PFSK-1 (cell line): Measurements from ENCODE around the gene FAM163B.

ENCODE experiments used
- POLR2AphosphoS5 ChIP-seq: IDR thresholded peaks from 2 replicates; pipeline ENCODE4 v1.6.1; 2012; ENCODE audit warnings: low read depth, mild to moderate bottlenecking, control low read depth, low read length, moderate library complexity
- SIN3A ChIP-seq: IDR thresholded peaks from 2 replicates; pipeline ENCODE4 v1.6.1; 2012; ENCODE audit warnings: mild to moderate bottlenecking, low read length, moderate library complexity, borderline replicate concordance; ENCODE audit not compliant: insufficient read depth
- TF ChIP-seq, protein P1 (sequence below), 2 experiments: IDR thresholded peaks; 2 replicates each; pipeline versions ENCODE4 v1.6.1 to v1.8.0; 2011 to 2012; ENCODE audit warnings: low read depth in 2 of 2, low read length in 2 of 2, control low read depth in 1 of 2, inconsistent platforms in 1 of 2, mild to moderate bottlenecking in 1 of 2, moderate library complexity in 1 of 2; ENCODE audit not compliant: insufficient read depth in 1 of 2

DNA sequence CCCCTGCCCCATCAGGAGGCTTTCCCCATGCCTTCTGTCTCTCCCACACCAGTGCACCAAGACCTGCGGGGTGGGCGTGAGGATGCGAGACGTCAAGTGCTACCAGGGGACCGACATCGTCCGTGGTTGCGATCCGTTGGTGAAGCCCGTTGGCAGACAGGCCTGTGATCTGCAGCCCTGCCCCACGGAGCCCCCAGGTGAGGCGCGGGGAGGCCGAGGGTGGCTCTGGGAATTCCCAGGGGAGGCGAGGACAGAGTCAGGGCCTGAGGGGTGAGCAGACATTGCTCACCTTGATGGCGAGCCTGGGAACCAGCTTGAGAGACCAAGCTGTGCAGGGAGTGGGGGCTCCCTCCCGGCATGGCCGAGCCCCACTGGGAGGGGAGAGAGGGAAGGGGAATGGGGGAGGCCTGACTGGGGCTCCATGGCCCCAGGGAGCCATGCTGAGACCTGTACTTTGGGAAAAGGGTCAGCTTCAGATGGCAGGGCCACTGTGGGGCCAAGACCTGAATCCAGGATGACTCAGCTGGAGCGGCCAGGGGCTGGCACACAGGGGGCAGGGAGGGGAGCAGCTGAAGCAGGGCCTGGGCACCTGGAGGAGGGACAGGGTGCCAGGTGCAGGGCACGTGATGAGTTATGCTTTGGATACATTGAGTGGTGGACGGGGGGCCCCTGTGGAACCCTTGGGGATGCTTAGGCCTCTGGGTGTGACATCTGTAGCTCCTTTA, 35.2 kb downstream of the FAM163B start:
- TF ChIP-seq, protein P1, sequence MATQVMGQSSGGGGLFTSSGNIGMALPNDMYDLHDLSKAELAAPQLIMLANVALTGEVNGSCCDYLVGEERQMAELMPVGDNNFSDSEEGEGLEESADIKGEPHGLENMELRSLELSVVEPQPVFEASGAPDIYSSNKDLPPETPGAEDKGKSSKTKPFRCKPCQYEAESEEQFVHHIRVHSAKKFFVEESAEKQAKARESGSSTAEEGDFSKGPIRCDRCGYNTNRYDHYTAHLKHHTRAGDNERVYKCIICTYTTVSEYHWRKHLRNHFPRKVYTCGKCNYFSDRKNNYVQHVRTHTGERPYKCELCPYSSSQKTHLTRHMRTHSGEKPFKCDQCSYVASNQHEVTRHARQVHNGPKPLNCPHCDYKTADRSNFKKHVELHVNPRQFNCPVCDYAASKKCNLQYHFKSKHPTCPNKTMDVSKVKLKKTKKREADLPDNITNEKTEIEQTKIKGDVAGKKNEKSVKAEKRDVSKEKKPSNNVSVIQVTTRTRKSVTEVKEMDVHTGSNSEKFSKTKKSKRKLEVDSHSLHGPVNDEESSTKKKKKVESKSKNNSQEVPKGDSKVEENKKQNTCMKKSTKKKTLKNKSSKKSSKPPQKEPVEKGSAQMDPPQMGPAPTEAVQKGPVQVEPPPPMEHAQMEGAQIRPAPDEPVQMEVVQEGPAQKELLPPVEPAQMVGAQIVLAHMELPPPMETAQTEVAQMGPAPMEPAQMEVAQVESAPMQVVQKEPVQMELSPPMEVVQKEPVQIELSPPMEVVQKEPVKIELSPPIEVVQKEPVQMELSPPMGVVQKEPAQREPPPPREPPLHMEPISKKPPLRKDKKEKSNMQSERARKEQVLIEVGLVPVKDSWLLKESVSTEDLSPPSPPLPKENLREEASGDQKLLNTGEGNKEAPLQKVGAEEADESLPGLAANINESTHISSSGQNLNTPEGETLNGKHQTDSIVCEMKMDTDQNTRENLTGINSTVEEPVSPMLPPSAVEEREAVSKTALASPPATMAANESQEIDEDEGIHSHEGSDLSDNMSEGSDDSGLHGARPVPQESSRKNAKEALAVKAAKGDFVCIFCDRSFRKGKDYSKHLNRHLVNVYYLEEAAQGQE (IDR thresholded peaks at IDR 0.05; ENCODE audit: insufficient read depth in 1 of 2, low read depth in 2 of 2, low read length in 2 of 2), result no peak
- no peak for TF ChIP-seq POLR2AphosphoS5
- no peak for TF ChIP-seq SIN3A
